Measurements from ENCODE around the gene KCNJ15.

Gene KCNJ15

DNA sequence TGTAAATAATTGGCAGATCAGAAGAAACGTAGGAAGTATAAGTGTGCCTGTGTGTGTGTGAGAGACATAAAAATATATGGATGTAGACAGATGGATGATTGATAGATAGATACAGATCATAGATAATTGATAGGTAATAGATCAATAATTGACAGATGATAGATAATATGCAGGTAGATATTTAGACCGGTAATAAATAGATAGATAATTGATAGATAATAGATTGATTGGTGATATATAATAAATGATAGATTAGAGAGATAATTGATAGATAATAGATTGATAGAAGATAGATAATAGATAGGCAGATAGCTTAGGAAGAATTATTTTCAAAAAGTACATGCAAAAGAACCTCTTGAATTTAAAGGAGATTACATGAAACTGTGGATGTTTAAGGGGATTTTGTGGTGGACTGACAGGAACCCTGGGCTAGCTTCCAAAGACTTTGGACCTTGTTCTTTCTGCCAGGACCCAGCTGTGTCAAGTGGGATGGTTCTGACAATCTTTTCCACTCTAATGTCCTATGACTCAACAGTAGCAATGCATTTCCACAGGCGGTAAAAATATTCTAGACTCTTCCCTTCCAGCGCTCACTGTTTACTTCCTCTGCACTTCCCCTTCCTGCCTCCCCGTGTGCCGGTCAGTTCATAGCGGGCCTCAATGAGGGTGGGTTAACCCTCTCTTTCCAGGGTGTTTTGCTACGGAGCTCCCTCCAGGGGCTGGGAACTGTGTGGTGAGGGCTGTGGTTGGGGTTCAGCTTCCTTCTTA is 39.4 kb downstream of the KCNJ15 start:
- TF ChIP-seq, protein P1, sequence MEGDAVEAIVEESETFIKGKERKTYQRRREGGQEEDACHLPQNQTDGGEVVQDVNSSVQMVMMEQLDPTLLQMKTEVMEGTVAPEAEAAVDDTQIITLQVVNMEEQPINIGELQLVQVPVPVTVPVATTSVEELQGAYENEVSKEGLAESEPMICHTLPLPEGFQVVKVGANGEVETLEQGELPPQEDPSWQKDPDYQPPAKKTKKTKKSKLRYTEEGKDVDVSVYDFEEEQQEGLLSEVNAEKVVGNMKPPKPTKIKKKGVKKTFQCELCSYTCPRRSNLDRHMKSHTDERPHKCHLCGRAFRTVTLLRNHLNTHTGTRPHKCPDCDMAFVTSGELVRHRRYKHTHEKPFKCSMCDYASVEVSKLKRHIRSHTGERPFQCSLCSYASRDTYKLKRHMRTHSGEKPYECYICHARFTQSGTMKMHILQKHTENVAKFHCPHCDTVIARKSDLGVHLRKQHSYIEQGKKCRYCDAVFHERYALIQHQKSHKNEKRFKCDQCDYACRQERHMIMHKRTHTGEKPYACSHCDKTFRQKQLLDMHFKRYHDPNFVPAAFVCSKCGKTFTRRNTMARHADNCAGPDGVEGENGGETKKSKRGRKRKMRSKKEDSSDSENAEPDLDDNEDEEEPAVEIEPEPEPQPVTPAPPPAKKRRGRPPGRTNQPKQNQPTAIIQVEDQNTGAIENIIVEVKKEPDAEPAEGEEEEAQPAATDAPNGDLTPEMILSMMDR (IDR thresholded peaks at IDR 0.05; ENCODE audit: low read depth, low read length, missing control alignments): no peak
- no peak for DNase-seq (ENCODE audit: low read depth)
- H3K4me3 ChIP-seq (ENCODE audit: low read depth, low read length): no peak overlapping the region

GRCh38 chr21:38297194-38297631 is 40.4 kb downstream of the KCNJ15 start:
- DNase-seq (ENCODE audit: low read depth): no peak
- H3K4me3 ChIP-seq (ENCODE audit: low read depth, low read length): no peak overlapping the region
- TF ChIP-seq, protein P1 (IDR thresholded peaks at IDR 0.05; ENCODE audit: low read depth, low read length, missing control alignments): no peak

- TF ChIP-seq, protein P1 (IDR thresholded peaks at IDR 0.05; ENCODE audit: low read depth, low read length, missing control alignments): no peak
- no peak overlapping the region for H3K4me3 ChIP-seq (ENCODE audit: low read depth, low read length)
- no peak for DNase-seq (ENCODE audit: low read depth)
These were observed 41.1 kb downstream of the KCNJ15 start for GRCh38 chr21:38297871-38298270.

DNA sequence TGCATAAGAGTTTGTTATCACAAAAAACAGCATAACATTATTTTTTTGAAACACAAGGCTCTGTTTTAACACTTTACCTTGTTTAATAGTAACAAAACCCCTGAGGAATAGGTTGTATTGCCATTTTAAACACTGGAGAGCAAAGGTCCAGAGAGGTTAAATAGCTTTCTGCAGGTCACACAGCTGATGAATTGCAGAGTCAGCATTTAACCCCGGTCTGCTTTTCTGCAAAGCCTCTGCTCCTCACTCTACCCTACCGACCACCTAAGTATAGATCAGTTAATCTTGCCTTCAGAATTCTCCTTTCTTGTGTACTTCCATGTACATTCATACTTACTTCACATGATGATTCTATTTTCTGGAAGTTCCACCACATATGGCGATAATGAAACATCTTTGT is 42.0 kb downstream of the KCNJ15 start:
- DNase-seq (ENCODE audit: low read depth): no peak
- TF ChIP-seq, protein P1 (IDR thresholded peaks at IDR 0.05; ENCODE audit: low read depth, low read length, missing control alignments): no peak
- no peak overlapping the region for H3K4me3 ChIP-seq (ENCODE audit: low read depth, low read length)

DNA sequence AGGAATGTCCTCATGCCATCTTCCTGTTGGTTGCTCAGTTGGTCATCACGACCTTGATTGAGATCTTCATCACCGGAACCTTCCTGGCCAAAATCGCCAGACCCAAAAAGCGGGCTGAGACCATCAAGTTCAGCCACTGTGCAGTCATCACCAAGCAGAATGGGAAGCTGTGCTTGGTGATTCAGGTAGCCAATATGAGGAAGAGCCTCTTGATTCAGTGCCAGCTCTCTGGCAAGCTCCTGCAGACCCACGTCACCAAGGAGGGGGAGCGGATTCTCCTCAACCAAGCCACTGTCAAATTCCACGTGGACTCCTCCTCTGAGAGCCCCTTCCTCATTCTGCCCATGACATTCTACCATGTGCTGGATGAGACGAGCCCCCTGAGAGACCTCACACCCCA is 42.9 kb downstream of the KCNJ15 start:
- TF ChIP-seq, protein P1 (IDR thresholded peaks at IDR 0.05; ENCODE audit: low read depth, low read length, missing control alignments): no peak
- DNase-seq (ENCODE audit: low read depth): no peak
- H3K4me3 ChIP-seq (ENCODE audit: low read depth, low read length): no peak overlapping the region

DNA sequence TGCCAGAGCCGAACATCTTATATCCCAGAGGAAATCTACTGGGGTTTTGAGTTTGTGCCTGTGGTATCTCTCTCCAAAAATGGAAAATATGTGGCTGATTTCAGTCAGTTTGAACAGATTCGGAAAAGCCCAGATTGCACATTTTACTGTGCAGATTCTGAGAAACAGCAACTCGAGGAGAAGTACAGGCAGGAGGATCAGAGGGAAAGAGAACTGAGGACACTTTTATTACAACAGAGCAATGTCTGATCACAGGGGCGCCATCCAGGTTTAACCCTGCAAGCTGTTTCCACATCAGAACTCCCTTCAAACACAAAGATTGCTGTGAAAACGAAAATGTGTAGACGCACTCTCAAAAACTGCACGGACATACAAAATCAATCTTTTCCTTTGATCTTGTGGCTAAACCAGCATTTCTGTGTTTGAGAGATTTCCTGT is 43.4 kb downstream of the KCNJ15 start:
- TF ChIP-seq, protein P1 (IDR thresholded peaks at IDR 0.05; ENCODE audit: low read depth, low read length, missing control alignments): no peak
- no peak for DNase-seq (ENCODE audit: low read depth)
- H3K4me3 ChIP-seq (ENCODE audit: low read depth, low read length): no peak overlapping the region

Data from GM12864 (cell line).